Measurements from ENCODE around the gene ANKRD31.
"Not testable (repeated sequence)": the region's sequence is repeated elsewhere in the genome, so short reads cannot be mapped to it uniquely, and the experiment has no call there.

The ANKRD31 gene

GRCh38 chr5:75192264-75192663 lies 44.4 kb downstream of the ANKRD31 start:
- Histone ChIP-seq H3K27ac (no peak overlapping the region), H3K27me3 (replicated peaks) (no peaks in the 10 kb centered on the region), H3K36me3 (replicated peaks) (no peaks in the 10 kb centered on the region), H3K4me3 (ENCODE audit: low read depth, low read length) (no peak overlapping the region)
- TF ChIP-seq CTCF (IDR thresholded peaks at IDR 0.05; ENCODE audit: low read depth, low read length, missing control alignments), result no peak
- DNase-seq, result no peak
- in situ Hi-C loops (cut with HindIII; ENCODE audit: low pct_ligation_motif_present, low sequenced_read_pairs), result no loop called here

GRCh38 chr5:75190227-75190626 lies 46.5 kb downstream of the ANKRD31 start:
- H3K36me3 ChIP-seq (replicated peaks), result no peaks in the 10 kb centered on the region
- no peak overlapping the region for H3K4me3 ChIP-seq (ENCODE audit: low read depth, low read length)
- TF ChIP-seq CTCF (IDR thresholded peaks at IDR 0.05; ENCODE audit: low read depth, low read length, missing control alignments), result no peak
- in situ Hi-C loops (cut with HindIII; ENCODE audit: low pct_ligation_motif_present, low sequenced_read_pairs), result no loop called here
- no peaks in the 10 kb centered on the region for H3K27me3 ChIP-seq (replicated peaks)
- DNase-seq, result no peak
- H3K27ac ChIP-seq, result no peak overlapping the region

GRCh38 chr5:75189353-75189752 lies 47.3 kb downstream of the ANKRD31 start:
- no peak for DNase-seq
- no peaks in the 10 kb centered on the region for H3K27me3 ChIP-seq (replicated peaks)
- in situ Hi-C loops (cut with HindIII; ENCODE audit: low pct_ligation_motif_present, low sequenced_read_pairs), result no loop called here
- H3K27ac ChIP-seq, result no peak overlapping the region
- TF ChIP-seq CTCF (IDR thresholded peaks at IDR 0.05; ENCODE audit: low read depth, low read length, missing control alignments), result no peak
- H3K4me3 ChIP-seq (ENCODE audit: low read depth, low read length), result no peak overlapping the region
- H3K36me3 ChIP-seq (replicated peaks), result no peaks in the 10 kb centered on the region

GRCh38 chr5:75185763-75186162 lies 50.9 kb downstream of the ANKRD31 start:
- in situ Hi-C loops (cut with HindIII; ENCODE audit: low pct_ligation_motif_present, low sequenced_read_pairs), result no loop called here
- Histone ChIP-seq H3K27ac (no peak overlapping the region), H3K27me3 (replicated peaks) (no peaks in the 10 kb centered on the region), H3K36me3 (replicated peaks) (no peaks in the 10 kb centered on the region), H3K4me3 (ENCODE audit: low read depth, low read length) (no peak overlapping the region)
- no peak for TF ChIP-seq CTCF (IDR thresholded peaks at IDR 0.05; ENCODE audit: low read depth, low read length, missing control alignments)
- DNase-seq, result no peak

GRCh38 chr5:75176009-75176408 lies 60.7 kb downstream of the ANKRD31 start:
- in situ Hi-C loops (cut with HindIII; ENCODE audit: low pct_ligation_motif_present, low sequenced_read_pairs); H3K4me3 ChIP-seq (ENCODE audit: low read depth, low read length); H3K27me3 ChIP-seq (replicated peaks); H3K27ac ChIP-seq; DNase-seq; H3K36me3 ChIP-seq (replicated peaks): not testable (repeated sequence)

- H3K36me3 ChIP-seq (replicated peaks); H3K4me3 ChIP-seq (ENCODE audit: low read depth, low read length); in situ Hi-C loops (cut with HindIII; ENCODE audit: low pct_ligation_motif_present, low sequenced_read_pairs); H3K27me3 ChIP-seq (replicated peaks); DNase-seq; H3K27ac ChIP-seq: not testable (repeated sequence)
Observed at GRCh38 chr5:75174872-75175271, 61.8 kb downstream of the ANKRD31 start.

GRCh38 chr5:75169516-75169915 lies 67.2 kb downstream of the ANKRD31 start:
- no peaks in the 10 kb centered on the region for H3K36me3 ChIP-seq (replicated peaks)

More at GRCh38 chr5:75169516-75169915, 67.2 kb downstream of the ANKRD31 start:
- Histone ChIP-seq H3K27ac (no peak overlapping the region), H3K4me3 (ENCODE audit: low read depth, low read length) (no peak overlapping the region), H3K27me3 (replicated peaks) (no peaks in the 10 kb centered on the region)
- DNase-seq, result no peak
- in situ Hi-C loops (cut with HindIII; ENCODE audit: low pct_ligation_motif_present, low sequenced_read_pairs), result no loop called here
- no peak for TF ChIP-seq CTCF (IDR thresholded peaks at IDR 0.05; ENCODE audit: low read depth, low read length, missing control alignments)
